OCI-LY1 (cell line): ENCODE data around the gene MARK3.

Source experiments
- EZH2 ChIP-seq: fragments of 200-600 bp; sonication (generic), shearing (Covaris generic); IDR thresholded peaks from 2 replicates; pipeline ENCODE4 v1.8.0; 2017; ENCODE audit warnings: borderline replicate concordance, mixed run types, mild to moderate bottlenecking, antibody characterized with exemption, low read length, moderate library complexity, mixed read lengths
- TF ChIP-seq, protein P1 (sequence below): fragments of 200-600 bp; sonication (generic), shearing (Covaris generic); IDR thresholded peaks from 2 replicates; pipeline ENCODE4 v1.5.1; 2017; ENCODE audit warnings: mild to moderate bottlenecking, antibody characterized with exemption, low read length, moderate library complexity, mixed read lengths

DNA sequence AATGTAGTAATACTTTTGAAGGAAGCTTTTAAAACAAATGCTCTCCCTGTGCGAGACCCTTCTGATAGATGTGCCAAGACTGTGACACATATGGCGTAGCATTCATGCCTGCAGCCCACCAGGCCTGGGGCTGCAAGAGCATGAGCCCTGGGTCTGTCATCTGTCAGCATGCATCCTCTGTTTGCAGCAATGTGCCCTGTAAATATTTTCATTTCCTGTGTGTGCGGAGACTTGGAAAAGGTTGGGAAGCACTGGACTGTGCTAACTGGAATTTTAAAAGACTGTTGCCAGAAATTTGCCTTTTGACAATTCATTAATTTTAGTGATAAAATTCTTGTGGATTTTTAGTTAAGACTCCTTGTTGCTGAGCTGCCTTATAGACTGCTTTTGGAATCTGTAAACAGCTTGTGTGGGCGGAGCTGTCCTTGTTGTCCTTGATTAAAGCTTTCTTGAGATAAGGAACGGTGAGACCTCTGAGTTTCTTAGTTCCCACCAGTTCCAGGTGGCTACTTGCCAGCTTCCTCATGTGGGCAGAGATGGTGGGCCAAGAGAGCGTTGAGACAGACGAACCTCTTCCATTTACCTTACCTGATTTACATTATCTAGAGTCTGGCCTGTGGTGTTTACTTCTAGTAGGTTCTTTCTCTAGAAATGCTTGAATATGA, 23.4 kb downstream of the MARK3 start:
- TF ChIP-seq, protein P1, sequence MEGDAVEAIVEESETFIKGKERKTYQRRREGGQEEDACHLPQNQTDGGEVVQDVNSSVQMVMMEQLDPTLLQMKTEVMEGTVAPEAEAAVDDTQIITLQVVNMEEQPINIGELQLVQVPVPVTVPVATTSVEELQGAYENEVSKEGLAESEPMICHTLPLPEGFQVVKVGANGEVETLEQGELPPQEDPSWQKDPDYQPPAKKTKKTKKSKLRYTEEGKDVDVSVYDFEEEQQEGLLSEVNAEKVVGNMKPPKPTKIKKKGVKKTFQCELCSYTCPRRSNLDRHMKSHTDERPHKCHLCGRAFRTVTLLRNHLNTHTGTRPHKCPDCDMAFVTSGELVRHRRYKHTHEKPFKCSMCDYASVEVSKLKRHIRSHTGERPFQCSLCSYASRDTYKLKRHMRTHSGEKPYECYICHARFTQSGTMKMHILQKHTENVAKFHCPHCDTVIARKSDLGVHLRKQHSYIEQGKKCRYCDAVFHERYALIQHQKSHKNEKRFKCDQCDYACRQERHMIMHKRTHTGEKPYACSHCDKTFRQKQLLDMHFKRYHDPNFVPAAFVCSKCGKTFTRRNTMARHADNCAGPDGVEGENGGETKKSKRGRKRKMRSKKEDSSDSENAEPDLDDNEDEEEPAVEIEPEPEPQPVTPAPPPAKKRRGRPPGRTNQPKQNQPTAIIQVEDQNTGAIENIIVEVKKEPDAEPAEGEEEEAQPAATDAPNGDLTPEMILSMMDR, result no peak
- no peak for TF ChIP-seq EZH2
